HCT116 (cell line): Measurements from ENCODE around the gene LRP1B. TPM values are rescaled to one million over a fixed set of nuclear protein-coding genes. Genes with fewer than 3 reads are reported as not detected.

Experiments used
- ATAC-seq: fragments of 200-7000 bp; cut with Tn5 transposase; 2 replicates; pipeline ENCODE4 v1.9.1; 2020; ENCODE audit warnings: mild to moderate bottlenecking, moderate library complexity
- BruUV-seq: library from RNA; stranded (reverse); fragments of 400-500 nt; replicated peaks from 2 replicates; lab custom pipeline; 2021; lab: Mats Ljungman, UMichigan
- CTCF ChIA-PET: fragments of 300-600 bp; sonication (Branson Sonifier 250); formaldehyde crosslinking; loops from one replicate; lab custom pipeline; 2021; ENCODE audit warnings: antibody characterized with exemption; lab: Charles Lee
- POLR2A ChIA-PET: fragments of 300-600, 350-600 bp; sonication (Branson Sonifier 250); formaldehyde crosslinking; loops from one replicate; lab custom pipeline; 2021; ENCODE audit warnings: antibody characterized with exemption; lab: Charles Lee
- RAD21 ChIA-PET, 2 experiments: fragments of 300-600 bp; sonication (Branson Sonifier 250); formaldehyde crosslinking; loops; one replicate each; lab custom pipeline; 2023; ENCODE audit warnings: low total read pairs in 2 of 2; ENCODE audit not compliant: uncharacterized antibody in 2 of 2, unreplicated experiment in 2 of 2, low non-redundant PET in 1 of 2; lab: Charles Lee
- DNase-seq: peaks from one replicate; pipeline ENCODE4 v3.0.0-alpha.2; 2010; ENCODE audit warnings: low read depth, low spot score
- H2AFZ ChIP-seq: fragments of 200-600 bp; shearing (Covaris generic), sonication (generic); 2 replicates; pipeline ENCODE4 v1.6.1; 2017; ENCODE audit warnings: low read depth, mixed run types, mixed read lengths, antibody characterized with exemption, low read length; ENCODE audit not compliant: poor library complexity, severe bottlenecking
- H3K27ac ChIP-seq: 2 replicates; pipeline ENCODE4 v1.5.1; 2012; ENCODE audit warnings: low read depth, low read length
- H3K27me3 ChIP-seq: fragments of 200-600 bp; sonication (generic); 2 replicates; pipeline ENCODE4 v1.6.1; 2016; ENCODE audit warnings: mixed run types, low read length, mixed read lengths; ENCODE audit not compliant: insufficient read depth
- H3K36me3 ChIP-seq, 2 experiments: fragments of 200-500 bp in 1 of 2; fragments of 200-600 bp in 1 of 2; sonication (Bioruptor generic) in 1 of 2; sonication (generic) in 1 of 2; 2 replicates each; pipeline versions ENCODE4 v1.5.1 to v1.6.1; 2014 to 2016; ENCODE audit warnings: low read length in 2 of 2, inconsistent platforms in 1 of 2, mixed read lengths in 1 of 2, mixed run types in 1 of 2; ENCODE audit not compliant: insufficient read depth in 2 of 2, control insufficient read depth in 1 of 2
- H3K4me1 ChIP-seq, 2 experiments: fragments of 200-600 bp in 1 of 2; sonication (generic) in 1 of 2; 2 replicates each; pipeline versions ENCODE4 v1.5.1 to v1.6.1; 2012 to 2017; ENCODE audit warnings: low read length in 2 of 2, inconsistent platforms in 1 of 2, mild to moderate bottlenecking in 1 of 2, mixed read lengths in 1 of 2, mixed run types in 1 of 2, moderate library complexity in 1 of 2; ENCODE audit not compliant: insufficient read depth in 2 of 2, control insufficient read depth in 1 of 2
- H3K4me2 ChIP-seq: fragments of 200-600 bp; sonication (generic); 2 replicates; pipeline ENCODE4 v1.6.1; 2017; ENCODE audit warnings: mixed run types, low read length, mixed read lengths
- H3K4me3 ChIP-seq, 2 experiments: fragments of 200-600 bp in 1 of 2; sonication (generic) in 1 of 2; replicated peaks in 1 of 2; 2 replicates each; pipeline ENCODE4 v1.5.1; 2011 to 2016; ENCODE audit warnings: low read length in 2 of 2, control low read depth in 1 of 2, low read depth in 1 of 2, mild to moderate bottlenecking in 1 of 2, mixed read lengths in 1 of 2, mixed run types in 1 of 2
- H3K79me2 ChIP-seq: fragments of 200-600 bp; sonication (generic); 2 replicates; pipeline ENCODE4 v1.6.1; 2017; ENCODE audit warnings: mild to moderate bottlenecking, mixed run types, low read length, moderate library complexity, mixed read lengths; ENCODE audit not compliant: insufficient read depth
- H3K9ac ChIP-seq: fragments of 200-600 bp; sonication (generic); 2 replicates; pipeline ENCODE4 v1.6.1; 2016; ENCODE audit warnings: low read length, mixed read lengths
- H3K9me2 ChIP-seq: fragments of 200-600 bp; sonication (generic), shearing (Covaris generic); 2 replicates; pipeline ENCODE4 v1.6.1; 2017; ENCODE audit warnings: mixed run types, mild to moderate bottlenecking, moderate library complexity; ENCODE audit not compliant: insufficient read depth
- H3K9me3 ChIP-seq, 2 experiments: fragments of 200-500 bp in 1 of 2; fragments of 200-600 bp in 1 of 2; sonication (Bioruptor generic) in 1 of 2; sonication (generic) in 1 of 2; 2 replicates each; pipeline ENCODE4 v1.6.1; 2014 to 2017; ENCODE audit warnings: low read length in 2 of 2, mixed read lengths in 2 of 2, inconsistent platforms in 1 of 2, low read depth in 1 of 2, mild to moderate bottlenecking in 1 of 2, mixed run types in 1 of 2, moderate library complexity in 1 of 2; ENCODE audit not compliant: control insufficient read depth in 1 of 2, insufficient read depth in 1 of 2
- H4K20me1 ChIP-seq: fragments of 200-600 bp; sonication (generic), shearing (Covaris generic); 2 replicates; pipeline ENCODE4 v1.6.1; 2017; ENCODE audit warnings: mixed run types, mild to moderate bottlenecking, moderate library complexity; ENCODE audit not compliant: insufficient read depth
- ATF3 ChIP-seq: IDR thresholded peaks from 2 replicates; pipeline ENCODE4 v1.6.1; 2012
- CEBPB ChIP-seq: IDR thresholded peaks from 2 replicates; pipeline ENCODE4 v1.6.1; 2012; ENCODE audit warnings: low read depth
- EGR1 ChIP-seq: IDR thresholded peaks from 2 replicates; pipeline ENCODE4 v1.6.1; 2012; ENCODE audit warnings: low read depth
- ELF1 ChIP-seq: IDR thresholded peaks from 2 replicates; pipeline ENCODE4 v1.6.1; 2012; ENCODE audit warnings: low read depth, borderline replicate concordance
- EZH2 ChIP-seq: fragments of 200-600 bp; sonication (generic); IDR thresholded peaks from 2 replicates; pipeline ENCODE4 v1.6.1; 2017; ENCODE audit warnings: antibody characterized with exemption, mixed run types
- FOSL1 ChIP-seq: IDR thresholded peaks from 2 replicates; pipeline ENCODE4 v1.6.1; 2012; ENCODE audit warnings: low read depth
- JUND ChIP-seq: IDR thresholded peaks from 2 replicates; pipeline ENCODE4 v1.6.1; 2012
- POLR2A ChIP-seq: IDR thresholded peaks from 2 replicates; pipeline ENCODE4 v1.7.0; 2011; ENCODE audit warnings: borderline replicate concordance; ENCODE audit not compliant: insufficient read depth, insufficient read length; ENCODE audit errors: extremely low read depth
- POLR2AphosphoS5 ChIP-seq: IDR thresholded peaks from 2 replicates; pipeline ENCODE4 v1.6.1; 2011; ENCODE audit warnings: mild to moderate bottlenecking, low read depth, low read length, moderate library complexity
- RAD21 ChIP-seq: IDR thresholded peaks from 2 replicates; pipeline ENCODE4 v1.6.1; 2012; ENCODE audit warnings: low read depth, mild to moderate bottlenecking
- REST ChIP-seq: IDR thresholded peaks from 2 replicates; pipeline ENCODE4 v1.6.1; 2012; ENCODE audit warnings: low read depth
- SP1 ChIP-seq: IDR thresholded peaks from 2 replicates; pipeline ENCODE4 v1.6.1; 2012; ENCODE audit warnings: low read depth
- SRF ChIP-seq: IDR thresholded peaks from 2 replicates; pipeline ENCODE4 v1.6.1; 2012; ENCODE audit warnings: low read depth
- TCF7L2 ChIP-seq: IDR thresholded peaks from 2 replicates; pipeline ENCODE4 v1.7.0; 2011; ENCODE audit warnings: borderline replicate concordance, inconsistent platforms; ENCODE audit not compliant: insufficient read depth, insufficient read length; ENCODE audit errors: extremely low read depth
- YY1 ChIP-seq: IDR thresholded peaks from 2 replicates; pipeline ENCODE4 v1.6.1; 2011; ENCODE audit warnings: low read length, low read depth, moderate library complexity, mild to moderate bottlenecking; ENCODE audit not compliant: insufficient replicate concordance; ENCODE audit errors: extremely low read depth
- ZBTB33 ChIP-seq: IDR thresholded peaks from 2 replicates; pipeline ENCODE4 v1.6.1; 2011; ENCODE audit warnings: mild to moderate bottlenecking, low read length, moderate library complexity; ENCODE audit not compliant: insufficient replicate concordance; ENCODE audit errors: extremely low read depth
- ZFX ChIP-seq: fragments of 450-650 bp; IDR thresholded peaks from 2 replicates; pipeline ENCODE4 v1.6.1; 2017
- ZNF274 ChIP-seq: fragments of 200-500 bp; sonication (Bioruptor generic); IDR thresholded peaks from 2 replicates; pipeline ENCODE4 v1.6.1; 2014; ENCODE audit warnings: mild to moderate bottlenecking, low read depth, low read length, inconsistent platforms
- intact Hi-C: fragments of 100-400 bp; cut with micrococcal nuclease; formaldehyde crosslinking; loops from 2 replicates; pipeline ENCODE4 v1.10.0; 2022
- total RNA-seq: library from RNA; stranded (reverse); gene quantifications from one replicate; pipeline ENCODE4 v1.2.1, GENCODE V29; 2021; ENCODE audit not compliant: unreplicated experiment

Gene LRP1B
- total RNA-seq, 1 experiment from 2014 or later, result 0.34 TPM

GRCh38 chr2:141162314-141162713 lies 968.5 kb downstream of the LRP1B start:
- Histone ChIP-seq H3K27ac (no peak overlapping the region), H3K36me3 (no peaks in the 10 kb centered on the region), H2AFZ (no peak overlapping the region), H3K27me3 (no peaks in the 10 kb centered on the region), H3K4me1 (no peaks in the 10 kb centered on the region), H4K20me1 (no peaks in the 10 kb centered on the region), H3K4me3 (no peak overlapping the region), H3K9ac (no peak overlapping the region), H3K4me2 (no peak overlapping the region), H3K79me2 (no peaks in the 10 kb centered on the region), H3K9me3 (no peaks in the 10 kb centered on the region), H3K9me2 (no peaks in the 10 kb centered on the region)
- ChIA-PET CTCF (no interaction called here), RAD21 (no interaction called here), POLR2A (no interaction called here)
- no peak for TF ChIP-seq YY1
- TF ChIP-seq JUND, result no peak
- TF ChIP-seq ZNF274, result no peak
- no peak for TF ChIP-seq EGR1
- TF ChIP-seq ELF1, result no peak
- TF ChIP-seq POLR2AphosphoS5, result no peak
- no peak for TF ChIP-seq POLR2A
- no peak for TF ChIP-seq SP1
- TF ChIP-seq ZFX, result no peak
- no peak for TF ChIP-seq ZBTB33
- no peak for TF ChIP-seq TCF7L2
- TF ChIP-seq REST, result no peak
- TF ChIP-seq ATF3, result no peak
- TF ChIP-seq FOSL1, result no peak
- TF ChIP-seq EZH2, result no peak
- no peak for TF ChIP-seq RAD21
- no peak for TF ChIP-seq SRF
- no peak for TF ChIP-seq CEBPB
- intact Hi-C loops, result no loop called here
- ATAC-seq (no peak), DNase-seq (no peak)
- BruUV-seq, result no TSS peak
